ENCODE measurements around the gene TERT. TPM values are rescaled to one million over a fixed set of nuclear protein-coding genes. Genes with fewer than 3 reads are reported as not detected.

The TERT gene
- total and polyA plus RNA-seq, 2 of the 8 experiments (the other 6 are each of a cell fraction or from before 2014, with no cell fraction given), result 13.1 to 23.1 TPM

DNA sequence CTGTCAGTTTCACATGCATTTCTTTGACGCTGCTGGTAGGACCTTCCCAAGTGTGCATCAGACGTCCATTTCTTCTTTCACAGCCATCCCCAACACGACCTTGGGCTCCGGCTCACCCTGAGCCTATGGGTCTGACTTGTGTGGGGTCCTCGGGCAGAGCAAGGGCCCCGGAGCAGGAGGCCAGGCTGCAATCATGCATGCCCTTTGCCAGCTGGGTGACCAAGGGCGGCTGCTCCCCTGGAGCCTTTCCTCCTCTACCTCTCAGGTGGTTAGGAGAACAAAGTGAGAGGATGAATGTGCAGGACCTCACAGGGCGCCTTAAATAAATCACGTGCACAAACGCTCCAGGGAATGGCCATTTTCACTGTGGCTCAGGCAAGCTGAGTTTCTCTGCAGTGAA lies 33.2 kb downstream of the TERT start (continued):
- TF ChIP-seq KDM5A (IDR thresholded peaks at IDR 0.05; ENCODE audit: low read length) (no peak), PHF8 (conservative IDR thresholded peaks at IDR 0.05; ENCODE audit: low read depth, low read length) (no peak), YY1 (IDR thresholded peaks at IDR 0.05; ENCODE audit: low read depth, low read length) (no peak), JUN (IDR thresholded peaks at IDR 0.05; ENCODE audit: low read depth, low read length) (no peak), SP1 (IDR thresholded peaks at IDR 0.05; ENCODE audit: low read depth, low read length) (no peak), RNF2 (IDR thresholded peaks at IDR 0.05; ENCODE audit: borderline replicate concordance, low read depth, low read length, missing control alignments, poor library complexity, severe bottlenecking) (no peak)
